ENCODE measurements around the gene CCDC3. TPM values are rescaled to one million over a fixed set of nuclear protein-coding genes. Genes with fewer than 3 reads are reported as not detected.
"Not testable (repeated sequence)": the region's sequence is repeated elsewhere in the genome, so short reads cannot be mapped to it uniquely, and the experiment has no call there.

Gene CCDC3
- polyA plus RNA-seq, 1 donor: 14.2 TPM

GRCh38 chr10:12890958-12891357, 110.6 kb downstream of the CCDC3 start:
- no peak for DNase-seq

- DNase-seq: no peak
Measured at GRCh38 chr10:12888470-12888869, 113.0 kb downstream of the CCDC3 start.

- no peak for DNase-seq
Measured at GRCh38 chr10:12887780-12888179, 113.7 kb downstream of the CCDC3 start.

- DNase-seq: no peak
Measured at GRCh38 chr10:12884851-12885250, 116.7 kb downstream of the CCDC3 start.

GRCh38 chr10:12880423-12880822, 121.1 kb downstream of the CCDC3 start:
- no peak for DNase-seq

- no peak for DNase-seq
Measured at GRCh38 chr10:12877150-12877549, 124.4 kb downstream of the CCDC3 start.

- DNase-seq: no peak
Measured at GRCh38 chr10:12876266-12876665, 125.2 kb downstream of the CCDC3 start.

- DNase-seq: no peak
Measured at GRCh38 chr10:12875100-12875499, 126.4 kb downstream of the CCDC3 start.

GRCh38 chr10:12874501-12874900, 127.0 kb downstream of the CCDC3 start:
- no peak for DNase-seq

GRCh38 chr10:12873172-12873571, 128.3 kb downstream of the CCDC3 start:
- no peak for DNase-seq

GRCh38 chr10:12872577-12872976, 128.9 kb downstream of the CCDC3 start:
- DNase-seq: no peak

GRCh38 chr10:12869427-12869826, 132.1 kb downstream of the CCDC3 start:
- DNase-seq: no peak

GRCh38 chr10:12868229-12868628, 133.3 kb downstream of the CCDC3 start:
- DNase-seq: no peak

- DNase-seq: not testable (repeated sequence)
Measured at GRCh38 chr10:12865515-12865914, 136.0 kb downstream of the CCDC3 start.

GRCh38 chr10:12862459-12862858, 139.1 kb downstream of the CCDC3 start:
- no peak for DNase-seq

- DNase-seq: no peak
Measured at GRCh38 chr10:12854988-12855387, 146.5 kb downstream of the CCDC3 start.

GRCh38 chr10:12852687-12853086, 148.8 kb downstream of the CCDC3 start:
- no peak for DNase-seq

- DNase-seq: no peak
Measured at GRCh38 chr10:12849319-12850181, 152.0 kb downstream of the CCDC3 start.

- DNase-seq: no peak
Measured at GRCh38 chr10:12848439-12849173, 152.9 kb downstream of the CCDC3 start.

- DNase-seq: no peak
Measured at GRCh38 chr10:12847361-12847975, 154.0 kb downstream of the CCDC3 start.

- no peak for DNase-seq
Measured at GRCh38 chr10:12846718-12847117, 154.8 kb downstream of the CCDC3 start.

All from left kidney (tissue), 2 donors.